Sigmoid colon (tissue), 7 donors: ENCODE measurements around the gene ZNF653. TPM values are rescaled to one million over a fixed set of nuclear protein-coding genes. Genes with fewer than 3 reads are reported as not detected.
"Not testable (repeated sequence)": the region's sequence is repeated elsewhere in the genome, so short reads cannot be mapped to it uniquely, and the experiment has no call there.

Experiments
- DNase-seq: peaks from one replicate; pipeline ENCODE4 v3.0.0-alpha.2; 2019
- H3K27ac ChIP-seq, 4 donors: fragments of 200-600 bp; sonication (generic); one replicate each; pipeline ENCODE4 v1.5.1; 2016 to 2019; ENCODE audit warnings: mild to moderate bottlenecking in 1 of 4
- H3K27me3 ChIP-seq, 3 donors: fragments of 200-600 bp; sonication (generic); one replicate each; pipeline ENCODE4 v1.5.1; 2019; ENCODE audit warnings: mild to moderate bottlenecking in 1 of 3
- H3K36me3 ChIP-seq, 4 donors: fragments of 200-600 bp; sonication (generic); one replicate each; pipeline ENCODE4 v1.5.1; 2016 to 2019
- H3K4me1 ChIP-seq, 4 donors: fragments of 200-600 bp; sonication (generic); one replicate each; pipeline ENCODE4 v1.5.1; 2017 to 2019
- H3K4me3 ChIP-seq, 4 donors: fragments of 200-600 bp; sonication (generic); one replicate each; pipeline ENCODE4 v1.5.1; 2017 to 2019; ENCODE audit warnings: mild to moderate bottlenecking in 2 of 4, moderate library complexity in 1 of 4
- H3K9me3 ChIP-seq, 4 donors: fragments of 200-600 bp in 3 of 4; sonication (generic) in 3 of 4; one replicate each; pipeline versions ENCODE4 v1.5.1 to v1.6.1; 2013 to 2019
- CTCF ChIP-seq, 4 experiments: fragments of 450-650 bp in 3 of 4; fragments of 200-600 bp in 1 of 4; IDR thresholded peaks; one replicate each; pipeline ENCODE4 v1.5.1; 2016 to 2019; ENCODE audit warnings: antibody characterized with exemption in 4 of 4, mild to moderate bottlenecking in 3 of 4, moderate library complexity in 2 of 4
- EP300 ChIP-seq, 4 donors: sonication (generic); formaldehyde crosslinking; IDR thresholded peaks; one replicate each; pipeline ENCODE4 v1.6.1; 2017; ENCODE audit warnings: antibody characterized with exemption in 4 of 4
- POLR2A ChIP-seq, 2 donors: fragments of 450-650 bp; IDR thresholded peaks; one replicate each; pipeline ENCODE4 v1.6.1; 2016; ENCODE audit warnings: antibody characterized with exemption in 2 of 2, mild to moderate bottlenecking in 2 of 2, moderate library complexity in 2 of 2
- POLR2AphosphoS5 ChIP-seq, 4 donors: sonication (generic); formaldehyde crosslinking; IDR thresholded peaks; one replicate each; pipeline ENCODE4 v1.6.1; 2017; ENCODE audit warnings: antibody characterized with exemption in 4 of 4
- WGBS, 2 donors: extraction: QIAGEN DNeasy Blood & Tissue Kit; methylation state at CpG; one replicate each; pipeline ENCODE4 v1.1.7; 2013; 5-methylcytosine and 5-hydroxymethylcytosine counted together
- intact Hi-C: fragments of 100-400 bp; cut with DNase I; formaldehyde crosslinking; loops from one replicate; pipeline ENCODE4 v1.15.1; 2023
- polyA plus RNA-seq, 3 donors: library from polyadenylated mRNA; stranded (reverse); fragments of 200-250 nt; gene quantifications; one replicate each; pipeline ENCODE4 v1.2.3, GENCODE V29; 2013
- total RNA-seq, 4 donors: library from RNA; depleted of rRNA; stranded (reverse); fragments of >200 nt; gene quantifications; one replicate each; pipeline ENCODE4 v1.1.0, GENCODE V29; 2016
- donor health status: healthy with polysubstance abuse.
- donor health status: Bipolar disorder and iron deficiency.
- donor health status: healthy.

The ZNF653 gene
- total and polyA plus RNA-seq, 7 donors: 3.2 to 8.8 (median 7.5) TPM

DNA sequence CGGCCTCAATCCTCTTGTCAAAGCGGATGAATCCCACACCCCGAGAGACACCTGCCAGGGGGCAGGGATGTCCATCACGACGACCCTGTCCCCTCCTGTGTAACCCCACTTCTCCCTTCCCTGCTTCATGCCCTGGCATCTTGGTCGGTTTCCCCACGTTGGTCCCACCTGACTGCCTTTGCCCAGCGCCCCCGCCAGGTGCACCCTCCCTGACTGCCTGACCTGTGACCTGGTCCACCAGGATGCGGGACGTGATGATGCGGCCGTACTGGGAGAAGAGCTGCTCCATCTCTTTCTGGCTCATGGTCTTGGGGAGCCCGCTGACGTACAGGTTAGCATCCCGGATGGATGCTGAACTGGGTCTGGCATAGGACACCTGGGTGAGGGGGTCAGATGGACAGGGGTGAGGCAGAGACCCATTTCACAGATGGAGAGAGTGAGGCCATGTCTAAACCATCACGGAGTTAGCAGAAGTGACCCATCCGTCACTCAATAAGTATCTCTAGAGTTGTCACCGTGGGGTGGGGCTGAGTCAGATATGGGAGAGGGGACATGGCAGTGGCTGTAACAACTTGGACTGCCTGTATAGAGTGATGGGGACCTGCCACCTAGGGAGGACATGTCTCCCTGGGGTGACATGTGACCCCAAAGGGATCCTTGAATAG lies 47.3 kb downstream of the ZNF653 start:
- WGBS, 2 donors: 84 to 86% methylated on average over 19 of the region's 19 CpGs
- Histone ChIP-seq H3K9me3 (no peaks in the 10 kb centered on the region), H3K27ac (no peak overlapping the region), H3K36me3 (no peaks in the 10 kb centered on the region), H3K4me3 (no peak overlapping the region), H3K4me1 (no peaks in the 10 kb centered on the region), H3K27me3 (peaks cover 0 to 4% (median 0%) of the 10 kb centered on the region in 3 donors)
- intact Hi-C loops: no loop called here
- TF ChIP-seq CTCF (IDR thresholded peaks at IDR 0.05): no peak
- no peak for TF ChIP-seq POLR2A (IDR thresholded peaks at IDR 0.05)
- no peak for TF ChIP-seq POLR2AphosphoS5 (IDR thresholded peaks at IDR 0.05)
- no peak for TF ChIP-seq EP300 (IDR thresholded peaks at IDR 0.05)
- no peak for DNase-seq

DNA sequence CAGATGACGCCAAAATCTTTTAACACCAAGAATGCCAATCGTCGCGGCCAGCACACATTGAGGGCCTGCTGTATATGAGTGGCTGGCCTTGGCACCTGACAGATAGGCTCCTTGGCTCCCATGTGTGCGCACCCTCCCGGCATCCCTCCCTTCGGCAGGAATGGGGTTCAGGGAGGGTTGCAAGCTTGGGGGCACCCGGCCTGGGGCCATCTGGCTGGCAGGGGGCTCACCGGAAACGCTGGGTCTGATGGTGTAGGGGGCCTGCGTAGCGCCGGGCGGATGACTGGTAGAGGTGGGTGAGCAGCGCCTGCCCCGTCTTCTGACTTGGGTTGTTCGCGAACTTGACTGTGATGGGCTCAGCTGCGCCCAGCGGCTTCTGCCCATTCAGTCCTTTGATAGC lies 47.8 kb downstream of the ZNF653 start:
- WGBS, 2 donors: 89 to 91% methylated on average over 20 of the region's 20 CpGs
- no peaks in the 10 kb centered on the region for H3K9me3 ChIP-seq

DNA sequence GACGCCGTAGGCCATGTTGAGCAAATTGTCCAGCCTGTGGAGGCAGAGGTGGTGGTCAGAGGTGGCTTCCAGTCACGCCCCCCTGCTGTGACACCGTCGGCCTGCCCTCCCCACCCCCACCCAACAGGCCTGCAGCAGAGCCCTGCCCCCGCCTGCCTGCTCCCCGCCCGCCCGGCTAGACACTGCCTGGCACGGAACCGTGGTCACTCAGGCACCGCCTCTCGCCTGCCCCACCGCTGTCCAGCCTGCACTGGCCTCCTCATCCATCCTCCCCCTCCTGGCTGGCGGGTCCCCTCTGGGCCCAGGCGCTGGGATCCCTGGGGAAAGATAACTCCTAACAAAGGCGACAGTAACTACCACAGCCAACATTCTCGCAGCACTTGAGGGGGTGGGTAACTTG lies 48.5 kb downstream of the ZNF653 start:
- DNase-seq: no peak
- Histone ChIP-seq H3K27me3 (peaks cover 0 to 11% (median 0%) of the 10 kb centered on the region in 3 donors), H3K27ac (no peak overlapping the region), H3K4me1 (no peaks in the 10 kb centered on the region), H3K36me3 (no peaks in the 10 kb centered on the region), H3K4me3 (no peak overlapping the region), H3K9me3 (no peaks in the 10 kb centered on the region)
- TF ChIP-seq POLR2A (IDR thresholded peaks at IDR 0.05) (no peak), CTCF (IDR thresholded peaks at IDR 0.05) (no peak), EP300 (IDR thresholded peaks at IDR 0.05) (no peak), POLR2AphosphoS5 (IDR thresholded peaks at IDR 0.05) (no peak)
- 17 to 39% methylated on average over 18 of the region's 18 CpGs for WGBS, 2 donors
- intact Hi-C loops: no loop called here

More for the DNA sequence above, 47.8 kb downstream of the ZNF653 start:
- TF ChIP-seq POLR2AphosphoS5 (IDR thresholded peaks at IDR 0.05) (no peak), EP300 (IDR thresholded peaks at IDR 0.05) (no peak), POLR2A (IDR thresholded peaks at IDR 0.05) (no peak), CTCF (IDR thresholded peaks at IDR 0.05) (no peak)
- Histone ChIP-seq H3K36me3 (no peaks in the 10 kb centered on the region), H3K4me1 (no peaks in the 10 kb centered on the region), H3K27me3 (peaks cover 0 to 7% (median 0%) of the 10 kb centered on the region in 3 donors), H3K4me3 (no peak overlapping the region), H3K27ac (no peak overlapping the region)
- DNase-seq: no peak
- intact Hi-C loops: no loop called here

DNA sequence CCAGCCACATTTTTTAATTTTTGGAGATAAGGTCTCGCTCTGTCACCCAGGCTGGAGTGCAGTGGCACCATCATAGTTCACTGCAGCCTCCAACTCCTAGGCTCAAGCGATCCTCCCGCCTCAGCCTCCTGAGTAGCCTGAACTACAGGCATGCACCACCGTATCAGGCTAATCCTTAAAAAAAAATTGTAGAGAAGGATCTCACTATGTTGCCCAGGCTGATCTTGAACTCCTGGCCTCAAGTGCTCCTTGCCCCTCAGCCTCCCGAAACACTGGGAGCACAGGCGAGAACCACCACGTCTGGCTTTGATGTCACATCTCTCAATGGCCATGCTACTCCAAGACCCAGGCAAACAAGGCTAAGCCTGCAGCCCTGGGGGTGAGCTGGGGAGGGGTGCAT lies 49.0 kb downstream of the ZNF653 start:
- 76 to 91% methylated on average over 7 of the region's 7 CpGs for WGBS, 2 donors

GRCh38 chr19:11455233-11455554 lies 50.4 kb downstream of the ZNF653 start:
- WGBS, 2 donors: 72 to 92% methylated on average over 9 of the region's 9 CpGs
- H3K27me3 ChIP-seq: peaks cover 0 to 18% (median 0%) of the 10 kb centered on the region in 3 donors
- DNase-seq, H3K4me3 ChIP-seq, H3K4me1 ChIP-seq, H3K9me3 ChIP-seq, intact Hi-C loops, H3K27ac ChIP-seq, H3K36me3 ChIP-seq: not testable (repeated sequence)

More for the DNA sequence above, 49.0 kb downstream of the ZNF653 start:
- TF ChIP-seq POLR2A (IDR thresholded peaks at IDR 0.05) (no peak), EP300 (IDR thresholded peaks at IDR 0.05) (no peak), CTCF (IDR thresholded peaks at IDR 0.05) (no peak), POLR2AphosphoS5 (IDR thresholded peaks at IDR 0.05) (no peak)
- H3K4me3 ChIP-seq: no peak overlapping the region
- no peaks in the 10 kb centered on the region for H3K4me1 ChIP-seq
- H3K27me3 ChIP-seq: peaks cover 0 to 14% (median 0%) of the 10 kb centered on the region in 3 donors
- intact Hi-C loops: no loop called here
- H3K36me3 ChIP-seq: no peaks in the 10 kb centered on the region
- H3K27ac ChIP-seq: no peak overlapping the region
- no peak for DNase-seq
- H3K9me3 ChIP-seq: no peaks in the 10 kb centered on the region
